ENCODE measurements around the gene TANGO2.

TANGO2 gene

DNA sequence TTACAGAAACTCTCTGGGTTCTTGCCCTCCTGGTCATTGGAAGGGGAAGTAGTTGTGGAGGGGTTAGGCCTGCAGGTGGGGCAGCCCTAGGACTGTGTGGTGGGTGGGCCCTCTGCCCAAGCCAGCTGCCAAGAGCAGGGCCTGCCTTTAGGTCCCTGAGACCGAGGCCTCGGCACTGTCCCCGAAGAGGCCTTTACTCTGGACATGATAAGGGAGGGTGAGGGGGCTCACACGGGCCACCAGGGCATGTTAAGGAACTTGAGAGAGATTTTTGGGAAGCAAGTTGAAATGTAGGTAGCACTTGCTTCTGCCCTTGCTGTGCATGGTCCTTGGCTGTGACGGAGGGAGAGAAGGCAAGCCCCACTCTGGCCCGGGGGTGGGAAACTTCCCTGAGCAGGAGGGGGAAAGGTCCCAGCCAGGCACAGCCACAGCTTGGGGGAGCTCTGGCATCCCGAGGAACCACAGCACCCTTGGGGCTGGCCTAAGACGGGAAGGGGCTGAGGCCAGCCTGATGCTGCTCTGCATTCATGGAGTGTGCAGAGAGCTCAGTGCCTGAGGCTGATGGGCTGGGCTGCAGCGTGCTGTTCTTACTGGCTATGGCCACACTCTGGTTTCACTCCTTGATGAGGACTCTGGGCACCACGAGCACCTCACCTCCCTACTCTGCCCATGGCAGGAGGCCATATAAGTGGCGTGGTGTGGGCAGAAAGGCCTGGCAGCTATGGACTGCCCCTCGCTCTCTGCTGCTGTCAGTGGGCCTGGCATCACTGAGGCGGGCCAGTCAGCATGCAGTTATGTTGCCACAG lies 87.2 kb downstream of the TANGO2 start:
- no peak for TF ChIP-seq CEBPB (IDR thresholded peaks at IDR 0.05)

- TF ChIP-seq CEBPB (IDR thresholded peaks at IDR 0.05) (no peak), ZBTB7A (IDR thresholded peaks at IDR 0.05; ENCODE audit: low read depth) (no peak), CREB1 (IDR thresholded peaks at IDR 0.05; ENCODE audit: low read depth) (no peak), REST (IDR thresholded peaks at IDR 0.05; ENCODE audit: low read depth) (no peak), EP300 (IDR thresholded peaks at IDR 0.05; ENCODE audit: borderline replicate concordance) (no peak), TEAD4 (IDR thresholded peaks at IDR 0.05) (no peak), NFIC (IDR thresholded peaks at IDR 0.05) (no peak), EGR1 (IDR thresholded peaks at IDR 0.05) (no peak), YY1 (IDR thresholded peaks at IDR 0.05; ENCODE audit: low read depth) (no peak), FOXM1 (IDR thresholded peaks at IDR 0.05; ENCODE audit: borderline replicate concordance, low read depth) (no peak), TCF12 (IDR thresholded peaks at IDR 0.05; ENCODE audit: low read depth) (no peak), USF1 (IDR thresholded peaks at IDR 0.05) (no peak), TAF1 (IDR thresholded peaks at IDR 0.05; ENCODE audit: low read depth) (no peak), RAD21 (IDR thresholded peaks at IDR 0.05; ENCODE audit: low read depth) (no peak)
- TF ChIP-seq, protein P1, sequence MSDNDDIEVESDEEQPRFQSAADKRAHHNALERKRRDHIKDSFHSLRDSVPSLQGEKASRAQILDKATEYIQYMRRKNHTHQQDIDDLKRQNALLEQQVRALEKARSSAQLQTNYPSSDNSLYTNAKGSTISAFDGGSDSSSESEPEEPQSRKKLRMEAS (IDR thresholded peaks at IDR 0.05): no peak
Observed at GRCh38 chr22:20108757-20109230, 87.9 kb downstream of the TANGO2 start.

DNA sequence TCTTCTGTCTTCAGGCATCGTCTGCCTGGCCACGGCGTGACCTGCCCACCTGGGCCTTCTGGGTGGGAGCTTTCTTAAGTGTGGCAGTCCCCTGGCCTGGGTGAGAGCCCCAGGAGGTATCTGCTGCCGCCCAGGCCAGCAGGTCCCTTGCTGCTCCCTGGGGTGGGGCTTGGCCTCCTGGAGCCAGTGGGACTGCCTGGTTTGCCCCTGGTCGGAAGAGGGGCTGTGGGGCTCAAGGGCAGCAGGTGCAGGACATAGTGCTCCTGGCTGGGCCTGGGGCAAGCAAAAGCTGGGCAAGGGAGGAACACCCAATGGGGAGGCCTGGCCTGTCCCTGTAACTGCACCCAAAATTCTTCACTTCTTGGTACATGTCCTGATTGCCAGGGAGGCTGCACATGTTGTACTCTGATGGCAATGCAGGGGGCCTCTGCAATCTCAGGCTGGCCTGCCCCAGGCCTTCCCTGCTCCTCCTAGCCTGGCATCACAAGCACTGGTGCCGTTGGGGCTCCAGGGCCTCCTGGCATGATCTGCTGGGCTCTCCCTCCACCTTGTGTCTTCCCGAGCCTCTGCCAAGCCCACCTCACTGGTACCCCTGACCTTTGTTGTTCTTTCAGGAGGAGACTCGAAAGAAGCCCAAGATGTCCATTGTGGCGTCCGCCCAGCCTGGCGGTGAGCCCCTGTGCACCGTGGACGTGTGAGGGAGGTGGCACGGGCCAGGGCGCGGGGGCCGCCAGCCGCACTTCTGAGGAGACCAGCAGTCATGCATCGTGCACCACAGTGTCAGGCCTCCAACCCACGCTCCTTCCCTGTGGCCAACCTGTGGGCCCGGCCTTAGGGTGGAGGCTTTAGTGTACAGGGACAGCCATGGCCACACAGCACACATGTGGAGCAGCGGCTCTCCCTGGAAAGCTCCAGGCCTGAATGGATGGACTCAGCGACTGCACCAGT lies 88.8 kb downstream of the TANGO2 start:
- TF ChIP-seq TAF1 (IDR thresholded peaks at IDR 0.05; ENCODE audit: low read depth) (no peak), RAD21 (IDR thresholded peaks at IDR 0.05; ENCODE audit: low read depth) (no peak), CREB1 (IDR thresholded peaks at IDR 0.05; ENCODE audit: low read depth) (no peak), CEBPB (IDR thresholded peaks at IDR 0.05) (no peak), EGR1 (IDR thresholded peaks at IDR 0.05) (no peak), FOXM1 (IDR thresholded peaks at IDR 0.05; ENCODE audit: borderline replicate concordance, low read depth) (no peak), TEAD4 (IDR thresholded peaks at IDR 0.05) (no peak), USF1 (IDR thresholded peaks at IDR 0.05) (no peak), EP300 (IDR thresholded peaks at IDR 0.05; ENCODE audit: borderline replicate concordance) (no peak), ZBTB7A (IDR thresholded peaks at IDR 0.05; ENCODE audit: low read depth) (no peak), YY1 (IDR thresholded peaks at IDR 0.05; ENCODE audit: low read depth) (no peak), TCF12 (IDR thresholded peaks at IDR 0.05; ENCODE audit: low read depth) (no peak)
- TF ChIP-seq, protein P1 (IDR thresholded peaks at IDR 0.05): no peak

- TF ChIP-seq EGR1 (IDR thresholded peaks at IDR 0.05): no peak
- no peak for TF ChIP-seq NFIC (IDR thresholded peaks at IDR 0.05)
- no peak for TF ChIP-seq YY1 (IDR thresholded peaks at IDR 0.05; ENCODE audit: low read depth)
- TF ChIP-seq ZBTB7A (IDR thresholded peaks at IDR 0.05; ENCODE audit: low read depth): no peak
- TF ChIP-seq EP300 (IDR thresholded peaks at IDR 0.05; ENCODE audit: borderline replicate concordance): no peak
Observed at GRCh38 chr22:20110359-20110985, 89.6 kb downstream of the TANGO2 start.

DNA sequence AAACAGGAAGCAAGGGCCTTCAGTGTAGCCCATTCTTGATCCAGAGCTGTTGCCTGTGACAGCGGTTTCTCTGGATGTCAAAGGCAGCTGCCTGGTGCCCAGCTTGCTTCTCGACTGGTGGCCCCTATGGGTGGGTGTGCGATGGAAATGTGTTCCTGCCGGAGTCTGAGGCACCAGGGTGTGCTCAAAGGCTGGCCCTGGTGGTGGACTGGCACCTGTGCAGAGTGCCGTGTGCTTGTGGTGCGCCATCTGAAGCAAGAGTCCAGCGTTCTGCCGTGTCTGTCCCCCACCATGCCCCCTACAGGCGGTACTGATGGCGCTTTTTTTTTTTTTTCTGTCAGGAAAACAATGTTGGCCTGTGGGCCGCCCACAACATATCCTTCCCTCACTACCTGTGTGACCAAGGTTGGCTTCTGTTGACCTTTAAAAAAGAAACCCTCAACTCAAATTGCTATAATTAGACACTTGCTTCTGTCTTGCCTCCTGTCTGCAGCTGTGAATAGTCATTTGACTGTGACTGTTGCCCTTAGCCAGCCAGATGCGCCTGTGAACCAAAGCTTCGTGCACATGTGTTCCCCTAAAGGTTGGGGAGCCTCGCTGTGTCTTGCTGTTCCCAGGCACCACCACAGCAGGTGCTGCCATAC lies 90.3 kb downstream of the TANGO2 start:
- TF ChIP-seq, protein P1 (IDR thresholded peaks at IDR 0.05): no peak
- TF ChIP-seq ZBTB7A (IDR thresholded peaks at IDR 0.05; ENCODE audit: low read depth): no peak
- no peak for TF ChIP-seq REST (IDR thresholded peaks at IDR 0.05; ENCODE audit: low read depth)
- TF ChIP-seq TCF12 (IDR thresholded peaks at IDR 0.05; ENCODE audit: low read depth): no peak
- TF ChIP-seq EP300 (IDR thresholded peaks at IDR 0.05; ENCODE audit: borderline replicate concordance): no peak
- no peak for TF ChIP-seq CEBPB (IDR thresholded peaks at IDR 0.05)
- no peak for TF ChIP-seq EGR1 (IDR thresholded peaks at IDR 0.05)
- no peak for TF ChIP-seq TAF1 (IDR thresholded peaks at IDR 0.05; ENCODE audit: low read depth)
- TF ChIP-seq USF1 (IDR thresholded peaks at IDR 0.05): no peak
- no peak for TF ChIP-seq NFIC (IDR thresholded peaks at IDR 0.05)
- TF ChIP-seq RAD21 (IDR thresholded peaks at IDR 0.05; ENCODE audit: low read depth): no peak
- TF ChIP-seq TEAD4 (IDR thresholded peaks at IDR 0.05): no peak
- TF ChIP-seq FOXM1 (IDR thresholded peaks at IDR 0.05; ENCODE audit: borderline replicate concordance, low read depth): no peak
- TF ChIP-seq YY1 (IDR thresholded peaks at IDR 0.05; ENCODE audit: low read depth): no peak
- no peak for TF ChIP-seq CREB1 (IDR thresholded peaks at IDR 0.05; ENCODE audit: low read depth)
